WERI-Rb-1 (cell line): ENCODE results near the gene ZNF606.
A peak's percentile ranks its signal among the peaks of the same experiment; 100 is the strongest.

Experiments
- DNase-seq: peaks from one replicate; pipeline ENCODE4 v3.0.0-alpha.2; 2020
- H3K27ac ChIP-seq: fragments of 250-450 bp; sonication (Bioruptor Pico); 2 replicates; pipeline ENCODE4 v1.5.1; 2020; ENCODE audit warnings: mild to moderate bottlenecking, moderate library complexity
- H3K27me3 ChIP-seq: fragments of 250-450 bp; sonication (Bioruptor Pico); 2 replicates; pipeline ENCODE4 v1.5.1; 2021; ENCODE audit warnings: mild to moderate bottlenecking, low read depth, moderate library complexity; ENCODE audit not compliant: insufficient read depth, severe bottlenecking
- H3K36me3 ChIP-seq: fragments of 250-450 bp; sonication (Bioruptor Pico); 2 replicates; pipeline ENCODE4 v1.5.1; 2020; ENCODE audit warnings: mild to moderate bottlenecking, moderate library complexity
- H3K4me3 ChIP-seq: 2 replicates; pipeline ENCODE4 v1.5.1; 2011; ENCODE audit warnings: low read depth, mild to moderate bottlenecking, control low read depth, low read length
- H3K9me3 ChIP-seq: fragments of 250-450 bp; sonication (Bioruptor Pico); 2 replicates; pipeline ENCODE4 v1.5.1; 2021; ENCODE audit warnings: mild to moderate bottlenecking, moderate library complexity; ENCODE audit not compliant: severe bottlenecking
- CTCF ChIP-seq: IDR thresholded peaks from 2 replicates; pipeline ENCODE4 v1.5.1; 2011; ENCODE audit warnings: low read depth, mild to moderate bottlenecking, control low read depth, inconsistent platforms, low read length

The ZNF606 gene

GRCh38 chr19:58044886-58045285 lies 42.3 kb upstream of the ZNF606 start:
- Histone ChIP-seq H3K9me3 (peaks cover 6% of the 10 kb centered on the region), H3K27ac (no peak overlapping the region), H3K36me3 (no peaks in the 10 kb centered on the region; the same call in 1 of the 2 replicates), H3K4me3 (no peak overlapping the region), H3K27me3 (no peaks in the 10 kb centered on the region)
- DNase-seq, result no peak
- no peak for TF ChIP-seq CTCF

GRCh38 chr19:58044391-58044790 lies 41.8 kb upstream of the ZNF606 start:
- no peak overlapping the region for H3K4me3 ChIP-seq
- H3K9me3 ChIP-seq, result peaks cover 6% of the 10 kb centered on the region
- H3K36me3 ChIP-seq, result no peaks in the 10 kb centered on the region; the same call in 1 of the 2 replicates
- H3K27ac ChIP-seq, result no peak overlapping the region
- no peak for TF ChIP-seq CTCF
- H3K27me3 ChIP-seq, result no peaks in the 10 kb centered on the region
- no peak for DNase-seq

DNA sequence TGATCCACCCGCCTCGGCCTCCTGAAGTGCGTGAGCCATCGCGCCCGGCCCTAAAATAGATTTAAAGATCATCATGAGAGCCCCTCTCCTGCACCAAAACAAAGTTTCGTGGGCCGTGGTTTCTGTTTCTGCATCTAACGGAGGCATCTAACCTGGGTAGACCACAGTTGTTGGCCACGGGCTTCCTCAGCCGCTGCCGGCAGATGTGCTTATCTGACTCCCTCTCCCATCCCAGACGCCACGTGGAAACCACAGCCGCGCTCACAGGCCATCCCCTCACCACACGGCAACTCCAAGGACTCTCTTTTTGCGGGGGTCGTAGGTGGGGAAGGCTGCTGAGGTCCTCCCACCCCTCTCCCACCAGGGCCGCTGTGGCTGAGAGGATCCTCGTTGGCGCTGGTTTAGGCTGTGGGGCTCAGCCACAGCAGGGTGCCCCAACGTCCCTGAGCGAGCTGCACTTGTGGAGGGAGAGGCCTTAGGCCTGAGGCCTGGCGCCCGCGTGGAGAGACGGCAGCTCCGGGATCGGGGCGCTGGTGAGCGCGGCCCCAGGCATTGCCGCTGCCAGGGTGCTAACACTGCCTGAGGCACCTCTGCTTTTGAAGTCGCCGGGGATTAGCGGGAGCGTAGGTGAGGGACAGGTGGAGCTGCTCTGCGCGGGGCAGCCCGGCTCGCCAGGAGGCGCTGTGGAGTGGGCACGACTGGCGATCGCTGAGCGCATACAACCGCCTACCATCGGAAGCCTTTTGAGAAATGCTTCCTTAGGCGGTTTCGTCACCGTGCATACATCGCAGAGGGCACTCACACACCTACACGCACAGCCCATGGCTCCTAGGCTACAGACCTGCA lies 40.1 kb upstream of the ZNF606 start:
- TF ChIP-seq CTCF, result no peak
- no peak for DNase-seq

DNA sequence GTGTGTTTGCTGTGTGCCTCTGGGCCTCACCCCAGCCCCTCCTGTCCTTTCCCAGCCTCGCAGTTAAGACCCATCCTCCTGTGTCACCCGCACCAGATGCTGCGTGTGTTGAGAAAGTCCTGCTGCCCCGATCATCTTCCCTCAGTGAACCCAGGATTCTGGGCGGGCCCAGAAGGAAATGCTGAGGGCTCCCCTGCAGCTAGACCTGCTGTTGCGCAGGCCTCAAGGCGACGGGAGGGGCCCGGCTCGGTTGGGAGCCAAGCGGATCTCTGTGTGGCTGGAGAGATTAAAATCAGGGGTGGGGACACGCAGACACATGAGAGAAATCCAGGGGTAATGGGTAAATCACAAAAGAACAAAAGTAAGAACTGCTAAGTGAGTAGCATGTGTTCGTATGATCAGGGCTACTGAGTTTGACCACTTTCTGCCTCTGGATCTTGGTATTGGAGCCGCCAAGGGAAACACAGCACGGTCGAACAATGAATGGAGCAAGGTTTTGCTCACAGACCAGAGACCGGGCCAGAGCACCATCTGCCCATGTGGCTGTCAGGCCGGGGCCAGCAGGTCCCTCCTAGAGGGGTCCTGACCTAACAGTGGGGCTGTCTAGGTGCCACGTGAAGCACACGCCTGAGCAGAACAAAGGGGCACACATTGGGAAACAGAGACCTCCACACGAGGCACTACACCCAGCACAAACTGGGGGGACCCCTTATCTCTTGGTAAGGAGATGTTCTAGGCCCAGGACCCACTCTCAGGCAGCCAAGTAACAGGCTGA lies 38.3 kb upstream of the ZNF606 start:
- DNase-seq, result peak; percentile 93
- Histone ChIP-seq H3K9me3 (no peaks in the 10 kb centered on the region), H3K4me3 (no peak overlapping the region), H3K27me3 (no peaks in the 10 kb centered on the region), H3K36me3 (no peaks in the 10 kb centered on the region; the same call in 1 of the 2 replicates), H3K27ac (peak overlapping the region; percentile 89)
- no peak for TF ChIP-seq CTCF

More for the DNA sequence above, 40.1 kb upstream of the ZNF606 start:
- Histone ChIP-seq H3K4me3 (no peak overlapping the region), H3K9me3 (no peaks in the 10 kb centered on the region), H3K27me3 (no peaks in the 10 kb centered on the region), H3K36me3 (no peaks in the 10 kb centered on the region; the same call in 1 of the 2 replicates), H3K27ac (no peak overlapping the region)

- Histone ChIP-seq H3K27me3 (no peaks in the 10 kb centered on the region), H3K4me3 (no peak overlapping the region), H3K36me3 (no peaks in the 10 kb centered on the region; the same call in 1 of the 2 replicates), H3K9me3 (no peaks in the 10 kb centered on the region), H3K27ac (peak overlapping the region; percentile 42)
- peak; percentile 32 for DNase-seq
- no peak for TF ChIP-seq CTCF
These were observed 36.1 kb upstream of the ZNF606 start for GRCh38 chr19:58038688-58039204.
